ENCODE results near the gene TAF9. TPM values are rescaled to one million over a fixed set of nuclear protein-coding genes. Genes with fewer than 3 reads are reported as not detected.

Gene TAF9
- total RNA-seq, 1 donor from 2014 or later = 35.7 TPM

- Histone ChIP-seq H3K27ac (no peak overlapping the region), H3K9me3 (no peaks in the 10 kb centered on the region), H3K36me3 (peaks cover 30% of the 10 kb centered on the region), H3K4me3 (no peak overlapping the region), H3K4me1 (no peaks in the 10 kb centered on the region), H3K27me3 (ENCODE audit: low read depth) (no peaks in the 10 kb centered on the region)
- ATAC-seq = no peak
- no peak for TF ChIP-seq CTCF (IDR thresholded peaks at IDR 0.05)
- intact Hi-C loops (cut with DNase I) = no loop called here
- DNase-seq = no peak
These were observed 51.9 kb downstream of the TAF9 start for GRCh38 chr5:69317391-69317790.

DNA sequence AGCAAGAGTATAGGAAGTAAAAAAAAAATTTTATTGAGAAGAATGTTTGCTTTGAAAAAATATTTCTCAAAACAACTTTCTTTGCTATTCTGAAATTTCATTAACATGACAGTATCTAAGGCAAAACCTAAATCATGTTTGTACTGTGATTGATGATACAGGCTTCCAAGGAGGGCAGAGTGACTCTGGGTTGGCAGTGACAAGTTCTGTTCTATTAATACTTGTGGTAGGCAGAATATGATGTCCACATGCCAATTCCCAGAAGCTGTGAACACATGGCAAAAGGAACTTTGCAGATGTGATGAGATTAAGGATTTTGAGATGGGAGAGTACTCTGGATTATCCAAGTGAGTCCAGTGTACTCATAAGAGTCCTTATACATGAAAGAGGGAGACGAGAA, 53.3 kb downstream of the TAF9 start:
- Histone ChIP-seq H3K4me3 (no peak overlapping the region), H3K27me3 (ENCODE audit: low read depth) (no peaks in the 10 kb centered on the region), H3K27ac (no peak overlapping the region), H3K4me1 (no peaks in the 10 kb centered on the region), H3K36me3 (peaks cover 37% of the 10 kb centered on the region), H3K9me3 (no peaks in the 10 kb centered on the region)
- TF ChIP-seq CTCF (IDR thresholded peaks at IDR 0.05) = no peak
- intact Hi-C loops (cut with DNase I) = no loop called here
- ATAC-seq (no peak), DNase-seq (no peak)

Other genes with a start within 250 kb of the TAF9 start
- gene CCNB1, start 202.4 kb downstream of the TAF9 start, total RNA-seq = 4.4 TPM
- gene CENPH, start 179.9 kb downstream of the TAF9 start, total RNA-seq = 2.9 TPM
- 29.6 TPM for gene CDK7, start 134.6 kb downstream of the TAF9 start, total RNA-seq
- gene CCDC125, start 36.7 kb downstream of the TAF9 start, total RNA-seq = 13.0 TPM
- 29.1 TPM for gene AK6, start within 50 bp of the TAF9 start, total RNA-seq
- 19.5 TPM for gene RAD17, start 298 bp upstream of the TAF9 start, total RNA-seq
- 26.2 TPM for gene MARVELD2, start 45.6 kb upstream of the TAF9 start, total RNA-seq
- gene OCLN, start 123.3 kb upstream of the TAF9 start, total RNA-seq = 121 TPM
- 44.1 TPM for gene GTF2H2C, start 190.7 kb upstream of the TAF9 start, total RNA-seq